ENCODE results near the gene CSH2. TPM values are rescaled to one million over a fixed set of nuclear protein-coding genes. Genes with fewer than 3 reads are reported as not detected.

Gene CSH2
- total and polyA plus RNA-seq, 2 of the 13 experiments (the other 11 are each of a cell fraction or from before 2014, with no cell fraction given): not detected

DNA sequence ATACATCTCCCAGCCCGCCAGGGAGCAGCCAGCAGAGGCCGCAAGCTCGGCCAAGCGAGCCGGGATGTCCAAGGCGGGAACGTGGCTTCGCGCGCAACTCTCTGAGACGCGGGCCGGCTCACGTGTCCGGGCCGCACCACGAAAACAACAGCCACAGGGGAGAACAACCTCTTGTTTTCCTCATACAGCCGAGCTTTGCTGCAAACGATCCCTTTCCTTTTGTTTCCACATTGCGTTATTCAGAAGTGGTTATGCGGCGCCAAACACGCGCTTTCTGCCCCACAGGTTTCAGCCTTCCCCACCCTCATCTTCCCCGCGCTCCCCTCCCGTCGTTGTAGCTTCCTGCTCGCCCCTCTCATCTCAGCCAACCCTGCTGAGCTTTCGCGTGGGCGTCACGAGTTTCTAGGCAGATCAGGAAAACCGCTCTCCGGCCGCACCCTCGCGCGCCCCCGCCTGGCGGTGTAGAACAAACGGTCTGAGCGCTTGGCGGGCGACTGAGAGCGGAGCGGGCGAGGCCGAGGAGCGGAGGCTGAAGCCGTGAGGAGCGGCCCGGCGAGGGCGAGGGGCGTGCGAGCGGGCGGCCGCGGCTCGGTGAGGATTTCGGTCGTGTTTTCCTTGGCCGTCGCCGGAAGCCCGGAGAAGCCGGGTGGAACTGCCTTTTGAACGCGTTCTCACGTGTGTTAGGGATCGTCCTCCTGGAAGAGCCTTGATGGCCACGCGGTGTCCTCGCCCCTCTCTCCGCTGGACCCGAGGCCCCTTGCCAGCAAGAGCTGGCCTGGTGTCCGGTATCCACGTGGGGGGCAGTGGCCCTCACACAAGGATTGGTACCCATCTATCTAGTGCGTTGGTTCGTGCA lies 24.4 kb downstream of the CSH2 start (continued):
- TF ChIP-seq, protein P1, sequence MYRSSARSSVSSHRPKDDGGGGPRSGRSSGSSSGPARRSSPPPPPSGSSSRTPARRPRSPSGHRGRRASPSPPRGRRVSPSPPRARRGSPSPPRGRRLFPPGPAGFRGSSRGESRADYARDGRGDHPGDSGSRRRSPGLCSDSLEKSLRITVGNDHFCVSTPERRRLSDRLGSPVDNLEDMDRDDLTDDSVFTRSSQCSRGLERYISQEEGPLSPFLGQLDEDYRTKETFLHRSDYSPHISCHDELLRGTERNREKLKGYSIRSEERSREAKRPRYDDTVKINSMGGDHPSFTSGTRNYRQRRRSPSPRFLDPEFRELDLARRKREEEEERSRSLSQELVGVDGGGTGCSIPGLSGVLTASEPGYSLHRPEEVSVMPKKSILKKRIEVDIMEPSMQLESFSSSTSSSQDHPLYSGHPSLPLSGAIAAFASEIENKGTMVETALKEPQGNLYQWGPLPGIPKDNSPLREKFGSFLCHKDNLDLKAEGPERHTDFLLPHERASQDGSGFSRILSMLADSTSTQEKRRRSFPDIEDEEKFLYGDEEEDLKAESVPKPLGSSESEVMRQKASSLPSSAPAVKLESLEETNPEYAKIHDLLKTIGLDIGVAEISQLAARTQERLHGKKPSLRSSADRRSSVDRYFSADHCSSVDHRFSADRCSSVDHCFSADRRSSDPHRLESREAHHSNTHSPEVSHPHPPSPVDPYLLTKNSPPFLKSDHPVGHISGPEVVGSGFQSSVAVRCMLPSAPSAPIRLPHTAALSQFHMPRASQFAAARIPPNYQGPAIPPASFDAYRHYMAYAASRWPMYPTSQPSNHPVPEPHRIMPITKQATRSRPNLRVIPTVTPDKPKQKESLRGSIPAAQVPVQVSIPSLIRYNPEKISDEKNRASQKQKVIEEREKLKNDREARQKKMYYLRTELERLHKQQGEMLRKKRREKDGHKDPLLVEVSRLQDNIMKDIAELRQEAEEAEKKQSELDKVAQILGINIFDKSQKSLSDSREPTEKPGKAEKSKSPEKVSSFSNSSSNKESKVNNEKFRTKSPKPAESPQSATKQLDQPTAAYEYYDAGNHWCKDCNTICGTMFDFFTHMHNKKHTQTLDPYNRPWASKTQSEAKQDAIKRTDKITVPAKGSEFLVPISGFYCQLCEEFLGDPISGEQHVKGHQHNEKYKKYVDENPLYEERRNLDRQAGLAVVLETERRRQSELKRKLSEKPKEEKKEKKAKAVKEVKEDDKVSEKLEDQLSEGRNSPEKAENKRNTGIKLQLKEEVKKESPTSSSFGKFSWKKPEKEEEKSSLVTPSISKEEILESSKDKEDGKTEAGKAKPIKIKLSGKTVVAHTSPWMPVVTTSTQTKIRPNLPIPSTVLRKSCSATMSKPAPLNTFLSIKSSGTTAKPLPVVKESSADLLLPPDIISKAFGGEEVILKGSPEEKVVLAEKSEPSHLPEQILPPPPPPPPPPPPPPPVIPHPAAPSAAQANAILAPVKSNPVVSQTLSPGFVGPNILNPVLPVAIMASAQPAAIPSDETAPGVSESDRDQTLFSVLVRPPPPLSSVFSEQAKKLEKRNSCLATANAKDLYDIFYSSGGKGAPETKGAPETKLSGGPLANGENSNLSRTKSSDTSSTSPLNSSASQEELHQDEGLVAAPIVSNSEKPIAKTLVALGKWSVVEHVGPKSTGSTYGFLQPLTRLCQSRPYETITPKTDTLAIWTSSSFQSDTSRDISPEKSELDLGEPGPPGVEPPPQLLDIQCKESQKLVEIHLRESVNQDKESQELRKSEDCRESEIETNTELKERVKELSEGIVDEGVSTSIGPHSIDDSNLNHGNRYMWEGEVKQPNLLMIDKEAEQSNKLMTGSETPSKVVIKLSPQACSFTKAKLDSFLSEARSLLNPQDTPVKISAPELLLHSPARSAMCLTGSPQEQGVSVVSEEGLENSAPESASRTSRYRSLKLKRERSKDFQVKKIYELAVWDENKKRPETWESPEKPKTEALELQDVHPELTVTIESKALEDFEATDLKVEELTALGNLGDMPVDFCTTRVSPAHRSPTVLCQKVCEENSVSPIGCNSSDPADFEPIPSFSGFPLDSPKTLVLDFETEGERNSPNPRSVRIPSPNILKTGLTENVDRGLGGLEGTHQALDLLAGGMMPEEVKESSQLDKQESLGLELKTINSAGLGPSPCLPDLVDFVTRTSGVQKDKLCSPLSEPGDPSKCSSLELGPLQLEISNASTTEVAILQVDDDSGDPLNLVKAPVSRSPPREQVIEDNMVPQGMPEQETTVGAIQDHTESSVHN (CRISPR knock-in tag; IDR thresholded peaks at IDR 0.05): no peak
- TF ChIP-seq ATF1 (CRISPR knock-in tag; IDR thresholded peaks at IDR 0.05): peak; percentile 90
- TF ChIP-seq ZNF629 (CRISPR knock-in tag; conservative IDR thresholded peaks at IDR 0.05): no peak
- TF ChIP-seq, protein P2, sequence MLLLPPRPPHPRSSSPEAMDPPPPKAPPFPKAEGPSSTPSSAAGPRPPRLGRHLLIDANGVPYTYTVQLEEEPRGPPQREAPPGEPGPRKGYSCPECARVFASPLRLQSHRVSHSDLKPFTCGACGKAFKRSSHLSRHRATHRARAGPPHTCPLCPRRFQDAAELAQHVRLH (CRISPR knock-in tag; IDR thresholded peaks at IDR 0.05; ENCODE audit: borderline replicate concordance, low read depth): no peak
- TF ChIP-seq, protein P3, sequence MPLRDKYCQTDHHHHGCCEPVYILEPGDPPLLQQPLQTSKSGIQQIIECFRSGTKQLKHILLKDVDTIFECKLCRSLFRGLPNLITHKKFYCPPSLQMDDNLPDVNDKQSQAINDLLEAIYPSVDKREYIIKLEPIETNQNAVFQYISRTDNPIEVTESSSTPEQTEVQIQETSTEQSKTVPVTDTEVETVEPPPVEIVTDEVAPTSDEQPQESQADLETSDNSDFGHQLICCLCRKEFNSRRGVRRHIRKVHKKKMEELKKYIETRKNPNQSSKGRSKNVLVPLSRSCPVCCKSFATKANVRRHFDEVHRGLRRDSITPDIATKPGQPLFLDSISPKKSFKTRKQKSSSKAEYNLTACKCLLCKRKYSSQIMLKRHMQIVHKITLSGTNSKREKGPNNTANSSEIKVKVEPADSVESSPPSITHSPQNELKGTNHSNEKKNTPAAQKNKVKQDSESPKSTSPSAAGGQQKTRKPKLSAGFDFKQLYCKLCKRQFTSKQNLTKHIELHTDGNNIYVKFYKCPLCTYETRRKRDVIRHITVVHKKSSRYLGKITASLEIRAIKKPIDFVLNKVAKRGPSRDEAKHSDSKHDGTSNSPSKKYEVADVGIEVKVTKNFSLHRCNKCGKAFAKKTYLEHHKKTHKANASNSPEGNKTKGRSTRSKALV (CRISPR knock-in tag; IDR thresholded peaks at IDR 0.05): no peak
- no peak for TF ChIP-seq ZNF256 (CRISPR knock-in tag; conservative IDR thresholded peaks at IDR 0.05)
- TF ChIP-seq, protein P4, sequence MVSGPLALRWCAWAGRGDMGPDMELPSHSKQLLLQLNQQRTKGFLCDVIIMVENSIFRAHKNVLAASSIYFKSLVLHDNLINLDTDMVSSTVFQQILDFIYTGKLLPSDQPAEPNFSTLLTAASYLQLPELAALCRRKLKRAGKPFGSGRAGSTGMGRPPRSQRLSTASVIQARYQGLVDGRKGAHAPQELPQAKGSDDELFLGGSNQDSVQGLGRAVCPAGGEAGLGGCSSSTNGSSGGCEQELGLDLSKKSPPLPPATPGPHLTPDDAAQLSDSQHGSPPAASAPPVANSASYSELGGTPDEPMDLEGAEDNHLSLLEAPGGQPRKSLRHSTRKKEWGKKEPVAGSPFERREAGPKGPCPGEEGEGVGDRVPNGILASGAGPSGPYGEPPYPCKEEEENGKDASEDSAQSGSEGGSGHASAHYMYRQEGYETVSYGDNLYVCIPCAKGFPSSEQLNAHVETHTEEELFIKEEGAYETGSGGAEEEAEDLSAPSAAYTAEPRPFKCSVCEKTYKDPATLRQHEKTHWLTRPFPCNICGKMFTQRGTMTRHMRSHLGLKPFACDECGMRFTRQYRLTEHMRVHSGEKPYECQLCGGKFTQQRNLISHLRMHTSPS (CRISPR knock-in tag; IDR thresholded peaks at IDR 0.05; ENCODE audit: low read depth): no peak
- TF ChIP-seq KLF12 (CRISPR knock-in tag; IDR thresholded peaks at IDR 0.05; ENCODE audit: borderline replicate concordance): no peak
- TF ChIP-seq ZNF10 (CRISPR knock-in tag; IDR thresholded peaks at IDR 0.05; ENCODE audit: borderline replicate concordance, low read depth): no peak
- TF ChIP-seq, protein P5, sequence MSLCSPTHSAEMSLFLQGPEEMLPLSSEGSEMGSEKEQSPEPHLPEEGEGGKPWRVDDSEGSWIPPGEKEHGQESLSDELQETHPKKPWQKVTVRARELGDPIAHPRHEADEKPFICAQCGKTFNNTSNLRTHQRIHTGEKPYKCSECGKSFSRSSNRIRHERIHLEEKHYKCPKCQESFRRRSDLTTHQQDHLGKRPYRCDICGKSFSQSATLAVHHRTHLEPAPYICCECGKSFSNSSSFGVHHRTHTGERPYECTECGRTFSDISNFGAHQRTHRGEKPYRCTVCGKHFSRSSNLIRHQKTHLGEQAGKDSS (CRISPR knock-in tag; IDR thresholded peaks at IDR 0.05; ENCODE audit: borderline replicate concordance, low read depth): no peak
- TF ChIP-seq ZFP82 (CRISPR knock-in tag; IDR thresholded peaks at IDR 0.05; ENCODE audit: borderline replicate concordance): no peak
- no peak for TF ChIP-seq ZNF224 (CRISPR knock-in tag; IDR thresholded peaks at IDR 0.05)
- no peak for TF ChIP-seq ZKSCAN8 (CRISPR knock-in tag; IDR thresholded peaks at IDR 0.05; ENCODE audit: borderline replicate concordance)
- TF ChIP-seq HNF4A (CRISPR knock-in tag; IDR thresholded peaks at IDR 0.05): no peak
- TF ChIP-seq PAF1 (CRISPR knock-in tag; IDR thresholded peaks at IDR 0.05): no peak
- TF ChIP-seq SMAD1 (CRISPR knock-in tag; IDR thresholded peaks at IDR 0.05; ENCODE audit: borderline replicate concordance, low read depth): no peak
